HepG2 (cell line): Measurements from ENCODE around the gene NAV3. TPM values are rescaled to one million over a fixed set of nuclear protein-coding genes. Genes with fewer than 3 reads are reported as not detected.

Experiments
- ATAC-seq: fragments of 200-7000 bp; cut with Tn5 transposase; 3 replicates; pipeline ENCODE4 v1.9.1; 2020; ENCODE audit warnings: mild to moderate bottlenecking, moderate library complexity
- BruUV-seq: library from RNA; stranded (reverse); fragments of 400-500 nt; replicated peaks from 2 replicates; lab custom pipeline; 2021; lab: Mats Ljungman, UMichigan
- CTCF ChIA-PET: fragments of 300-600 bp; formaldehyde crosslinking; extraction: SDS; loops from one replicate; lab custom pipeline; 2021; ENCODE audit warnings: low total read pairs, inconsistent platforms, low intra/inter-chr PET ratio; lab: Yijun Ruan, JAX
- POLR2A ChIA-PET: fragments of 350-600 bp; sonication (Branson Sonifier 250); formaldehyde crosslinking; loops from one replicate; lab custom pipeline; 2020; ENCODE audit warnings: antibody characterized with exemption, inconsistent platforms; lab: Yijun Ruan, JAX
- DNase-seq: peaks from one replicate; pipeline ENCODE4 v3.0.0-alpha.2; 2015; ENCODE audit warnings: low spot score
- FAIRE-seq: peaks from 3 replicates; lab custom pipeline; 2011; peaks lifted over from hg19 to GRCh38; lab: Jason Lieb, UNC
- H2AFZ ChIP-seq: one replicate; pipeline ENCODE4 v1.6.1; 2011; ENCODE audit warnings: low read length, inconsistent platforms
- H3K27ac ChIP-seq: fragments of 300-600 bp; 3 replicates; pipeline ENCODE4 v1.8.0; 2011; ENCODE audit warnings: mixed run types, mild to moderate bottlenecking, mixed read lengths, low read length, inconsistent platforms; ENCODE audit not compliant: insufficient read depth; ENCODE audit errors: extremely low read length
- H3K27me3 ChIP-seq, 2 experiments: fragments of 200-600 bp in 1 of 2; 2 replicates in 1 of 2; 3 replicates in 1 of 2; pipeline versions ENCODE4 v1.6.0 to v1.8.0; 2011; ENCODE audit warnings: low read length in 2 of 2, mild to moderate bottlenecking in 2 of 2, moderate library complexity in 2 of 2, inconsistent platforms in 1 of 2; ENCODE audit not compliant: insufficient read depth in 2 of 2, control insufficient read depth in 1 of 2
- H3K36me3 ChIP-seq, 2 experiments: fragments of 200-600 bp in 1 of 2; replicated peaks in 1 of 2; 2 replicates in 1 of 2; 3 replicates in 1 of 2; pipeline versions ENCODE4 v1.5.1 to v1.8.0; 2011; ENCODE audit warnings: low read length in 2 of 2, inconsistent platforms in 1 of 2; ENCODE audit not compliant: insufficient read depth in 2 of 2, control insufficient read depth in 1 of 2
- H3K4me1 ChIP-seq: 2 replicates; pipeline ENCODE4 v1.5.1; 2012; ENCODE audit warnings: low read length, inconsistent platforms; ENCODE audit not compliant: insufficient read depth
- H3K4me2 ChIP-seq: 2 replicates; pipeline ENCODE4 v1.6.0; 2011; ENCODE audit warnings: low read depth, low read length, inconsistent platforms
- H3K4me3 ChIP-seq, 3 experiments: fragments of 200-600 bp in 1 of 3; sonication (generic), shearing (Covaris generic) in 1 of 3; replicated peaks in 1 of 3; 2 replicates each; pipeline ENCODE4 v1.5.1; 2011 to 2016; ENCODE audit warnings: low read length in 3 of 3, inconsistent platforms in 2 of 3, low read depth in 2 of 3, mild to moderate bottlenecking in 2 of 3, control low read depth in 1 of 3, mixed read lengths in 1 of 3; ENCODE audit not compliant: insufficient read depth in 1 of 3
- H3K79me2 ChIP-seq: one replicate; pipeline ENCODE4 v1.6.1; 2011; ENCODE audit warnings: low read length, inconsistent platforms; ENCODE audit not compliant: insufficient read depth
- H3K9ac ChIP-seq: 2 replicates; pipeline ENCODE4 v1.6.0; 2011; ENCODE audit warnings: mild to moderate bottlenecking, low read depth, low read length, inconsistent platforms; ENCODE audit not compliant: insufficient read depth
- H3K9me3 ChIP-seq: 2 replicates; pipeline ENCODE4 v1.5.1; 2012; ENCODE audit warnings: mild to moderate bottlenecking, low read length
- H4K20me1 ChIP-seq: 2 replicates; pipeline ENCODE4 v1.6.0; 2011; ENCODE audit warnings: inconsistent platforms, mild to moderate bottlenecking, low read length, moderate library complexity; ENCODE audit not compliant: insufficient read depth
- AHR ChIP-seq: IDR thresholded peaks from 2 replicates; pipeline ENCODE4 v1.6.1; 2018; ENCODE audit warnings: missing genetic modification reagents, missing compliant biosample characterization
- ATRX ChIP-seq: sonication (generic); formaldehyde crosslinking; IDR thresholded peaks from 2 replicates; pipeline ENCODE4 v1.4.0; 2020; ENCODE audit warnings: missing genetic modification reagents, borderline replicate concordance
- HOXA3 ChIP-seq: sonication (generic); formaldehyde crosslinking; IDR thresholded peaks from 2 replicates; pipeline ENCODE4 v1.5.0; 2020; ENCODE audit warnings: missing genetic modification reagents
- JUNB ChIP-seq: sonication (generic); formaldehyde crosslinking; IDR thresholded peaks from 2 replicates; pipeline ENCODE4 v1.8.0; 2022; ENCODE audit warnings: missing genetic modification reagents, mild to moderate bottlenecking, borderline replicate concordance
- MXD4 ChIP-seq: IDR thresholded peaks from 2 replicates; pipeline ENCODE4 v1.6.1; 2016; ENCODE audit warnings: mild to moderate bottlenecking, missing biosample characterization, missing genetic modification reagents
- NCOR1 ChIP-seq: fragments of 200-600 bp; sonication (generic); IDR thresholded peaks from 2 replicates; pipeline ENCODE4 v1.7.0; 2017; ENCODE audit warnings: antibody characterized with exemption, low read length, borderline replicate concordance
- SMC3 ChIP-seq: IDR thresholded peaks from 2 replicates; pipeline ENCODE4 v1.6.1; 2011; ENCODE audit warnings: low read length, improper control_type of control experiment
- TBX2 ChIP-seq: sonication (generic); formaldehyde crosslinking; IDR thresholded peaks from 2 replicates; pipeline ENCODE4 v1.5.0; 2020; ENCODE audit warnings: missing genetic modification reagents, mild to moderate bottlenecking, borderline replicate concordance
- ZNF24 ChIP-seq: fragments of 450-650 bp; IDR thresholded peaks from 2 replicates; pipeline ENCODE4 v1.6.1; 2017; ENCODE audit warnings: antibody characterized with exemption, mild to moderate bottlenecking
- ZNF329 ChIP-seq: sonication (generic); formaldehyde crosslinking; IDR thresholded peaks from 2 replicates; pipeline ENCODE4 v1.9.0; 2021; ENCODE audit warnings: low read depth, mild to moderate bottlenecking, missing genetic modification reagents
- ZNF558 ChIP-seq: sonication (generic); formaldehyde crosslinking; IDR thresholded peaks from 2 replicates; pipeline ENCODE4 v1.9.0; 2022; ENCODE audit warnings: mild to moderate bottlenecking, missing genetic modification reagents, borderline replicate concordance
- ZNF619 ChIP-seq: sonication (generic); formaldehyde crosslinking; IDR thresholded peaks from 2 replicates; pipeline ENCODE4 v1.4.0; 2020; ENCODE audit warnings: mild to moderate bottlenecking, missing genetic modification reagents
- ZNF83 ChIP-seq: sonication (generic); formaldehyde crosslinking; IDR thresholded peaks from 2 replicates; pipeline ENCODE4 v1.4.0; 2020; ENCODE audit warnings: missing genetic modification reagents, mild to moderate bottlenecking, borderline replicate concordance
- WGBS: methylation state at CpG from one replicate; pipeline ENCODE4 v1.1.6; 2017; ENCODE audit warnings: low lambda C conversion rate; 5-methylcytosine and 5-hydroxymethylcytosine counted together
- in situ Hi-C: cut with HindIII; loops from 2 replicates; pipeline ENCODE4 v1.10.0; 2017; ENCODE audit warnings: low pct_unique_long_range_greater_than_20kb; ENCODE audit not compliant: extremely low pct_ligation_motif_present
- intact Hi-C: fragments of 100-400 bp; cut with micrococcal nuclease; formaldehyde crosslinking; loops from one replicate; pipeline ENCODE4 v1.10.0; 2022; ENCODE audit not compliant: unreplicated experiment
- polyA plus RNA-seq, 8 experiments: library from polyadenylated mRNA; depleted of rRNA in 3 of 8; stranded (reverse) in 7 of 8; unstranded in 1 of 8; fragments of >200 nt; fragmentation: Illumina TruSeq in 4 of 8; extraction: Trizol in 4 of 8; gene quantifications; 2 replicates each; pipeline versions ENCODE4 v1.2.1 to v1.2.3, GENCODE V29; 2011 to 2016; ENCODE audit warnings: low read depth in 4 of 8, missing spikeins in 1 of 8, mixed read lengths in 1 of 8; ENCODE audit not compliant: insufficient read depth in 1 of 8
- total RNA-seq, 5 experiments: library from RNA; depleted of rRNA; stranded (reverse); fragments of >200 nt; fragmentation: Illumina TruSeq; extraction: Trizol; gene quantifications; 2 replicates each; pipeline ENCODE4 v1.2.3, GENCODE V29; 2016; ENCODE audit warnings: low read depth in 1 of 5
- TF ChIP-seq, protein P1 (sequence below): sonication (generic); formaldehyde crosslinking; conservative IDR thresholded peaks from 2 replicates; pipeline ENCODE4 v1.8.1; 2023; ENCODE audit warnings: missing genetic modification reagents
- TF ChIP-seq, protein P2 (sequence below): sonication (generic); formaldehyde crosslinking; IDR thresholded peaks from 2 replicates; pipeline ENCODE4 v1.8.1; 2023; ENCODE audit warnings: mild to moderate bottlenecking, missing genetic modification reagents
- TF ChIP-seq, protein P3 (sequence below): sonication (generic); formaldehyde crosslinking; IDR thresholded peaks from 2 replicates; pipeline ENCODE4 v1.5.1; 2020; ENCODE audit warnings: mild to moderate bottlenecking, missing genetic modification reagents

Gene NAV3
- total and polyA plus RNA-seq, 2 of the 13 experiments (the other 11 are each of a cell fraction or from before 2014, with no cell fraction given), result 0.01 to 0.18 TPM

DNA sequence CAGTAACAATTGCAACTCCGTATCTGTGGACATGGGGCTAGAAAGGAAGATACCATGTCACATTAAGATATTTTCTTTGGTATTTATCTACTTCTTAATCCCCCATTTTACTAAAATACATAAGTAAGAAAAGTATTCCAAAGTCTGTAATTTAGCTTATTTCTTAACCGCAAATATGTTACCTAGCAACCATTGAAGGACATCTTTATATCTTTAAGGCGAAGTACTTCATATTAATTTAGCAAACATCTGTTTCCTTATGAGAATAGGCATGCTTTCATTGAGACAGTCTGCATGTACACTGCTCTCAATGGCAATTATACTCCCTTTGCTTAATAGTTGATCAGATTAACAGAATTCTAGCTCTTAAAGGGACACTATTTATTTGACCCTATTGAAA is 88.8 kb downstream of the NAV3 start:
- DNase-seq (no peak), FAIRE-seq (no peak), ATAC-seq (no peak)
- no peaks in the 10 kb centered on the region for H4K20me1 ChIP-seq
- no peaks in the 10 kb centered on the region for H3K9me3 ChIP-seq
- in situ Hi-C loops, result no loop called here
- 16% methylated on average over 3 of the region's 3 CpGs for WGBS
- TF ChIP-seq, protein P1, sequence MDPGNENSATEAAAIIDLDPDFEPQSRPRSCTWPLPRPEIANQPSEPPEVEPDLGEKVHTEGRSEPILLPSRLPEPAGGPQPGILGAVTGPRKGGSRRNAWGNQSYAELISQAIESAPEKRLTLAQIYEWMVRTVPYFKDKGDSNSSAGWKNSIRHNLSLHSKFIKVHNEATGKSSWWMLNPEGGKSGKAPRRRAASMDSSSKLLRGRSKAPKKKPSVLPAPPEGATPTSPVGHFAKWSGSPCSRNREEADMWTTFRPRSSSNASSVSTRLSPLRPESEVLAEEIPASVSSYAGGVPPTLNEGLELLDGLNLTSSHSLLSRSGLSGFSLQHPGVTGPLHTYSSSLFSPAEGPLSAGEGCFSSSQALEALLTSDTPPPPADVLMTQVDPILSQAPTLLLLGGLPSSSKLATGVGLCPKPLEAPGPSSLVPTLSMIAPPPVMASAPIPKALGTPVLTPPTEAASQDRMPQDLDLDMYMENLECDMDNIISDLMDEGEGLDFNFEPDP (CRISPR knock-in tag), result no peak
- TF ChIP-seq TBX2 (no peak), ZNF329 (CRISPR knock-in tag) (no peak), JUNB (CRISPR knock-in tag) (no peak), ZNF83 (CRISPR knock-in tag) (no peak), AHR (CRISPR knock-in tag) (no peak), ZNF24 (no peak)
- no peaks in the 10 kb centered on the region for H3K27me3 ChIP-seq
- H3K4me2 ChIP-seq, result no peak overlapping the region
- H2AFZ ChIP-seq, result no peak overlapping the region
- H3K27ac ChIP-seq, result no peak overlapping the region
- H3K79me2 ChIP-seq, result no peaks in the 10 kb centered on the region
- ChIA-PET POLR2A (no interaction called here), CTCF (no interaction called here)
- no peak overlapping the region for H3K9ac ChIP-seq
- no peak overlapping the region for H3K4me3 ChIP-seq
- H3K4me1 ChIP-seq, result no peaks in the 10 kb centered on the region
- H3K36me3 ChIP-seq, result no peaks in the 10 kb centered on the region
- intact Hi-C loops, result no loop called here
- no TSS peak for BruUV-seq

DNA sequence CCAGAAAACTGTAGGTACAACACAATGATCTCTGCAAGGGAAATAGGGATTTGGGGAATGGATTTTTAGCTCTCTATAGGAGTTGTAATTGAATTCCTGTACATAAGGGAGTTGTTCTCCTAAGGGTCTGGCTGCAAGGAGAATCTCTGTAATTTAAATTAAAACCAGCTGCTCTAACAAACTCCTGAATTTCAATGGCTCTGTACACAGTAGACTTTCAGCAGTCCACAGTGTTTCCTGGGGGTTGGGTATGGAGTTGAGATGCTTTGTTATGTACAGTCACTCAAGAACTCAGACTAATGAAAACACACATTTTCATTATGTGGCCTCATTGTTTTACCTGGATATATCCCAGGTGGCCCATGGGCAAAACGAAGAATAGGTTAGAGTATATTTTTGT is 93.2 kb downstream of the NAV3 start:
- no peaks in the 10 kb centered on the region for H3K9me3 ChIP-seq
- DNase-seq (no peak), ATAC-seq (no peak), FAIRE-seq (no peak)
- H3K36me3 ChIP-seq, result no peaks in the 10 kb centered on the region
- H3K4me2 ChIP-seq, result no peak overlapping the region
- no peak overlapping the region for H3K4me3 ChIP-seq
- H3K27me3 ChIP-seq, result no peaks in the 10 kb centered on the region
- BruUV-seq, result no TSS peak
- no peaks in the 10 kb centered on the region for H3K79me2 ChIP-seq
- intact Hi-C loops, result loop anchor here (10.0 kb wide), 1 partner anchor 309 kb away; no protein-coding TSS in a partner anchor
- WGBS, result 5% methylated on average over 1 of the region's 1 CpG
- POLR2A ChIA-PET, result no interaction called here
- H3K27ac ChIP-seq, result no peak overlapping the region
- in situ Hi-C loops, result no loop called here
- H3K4me1 ChIP-seq, result no peaks in the 10 kb centered on the region
- H3K9ac ChIP-seq, result no peak overlapping the region
- no peak overlapping the region for H2AFZ ChIP-seq
- no peaks in the 10 kb centered on the region for H4K20me1 ChIP-seq
- CTCF ChIA-PET, result no interaction called here
- TF ChIP-seq ZNF619 (no peak), MXD4 (CRISPR knock-in tag) (no peak), NCOR1 (no peak), SMC3 (no peak), ZNF558 (CRISPR knock-in tag) (no peak), HOXA3 (CRISPR knock-in tag) (no peak), ATRX (CRISPR knock-in tag) (no peak)
- TF ChIP-seq, protein P2, sequence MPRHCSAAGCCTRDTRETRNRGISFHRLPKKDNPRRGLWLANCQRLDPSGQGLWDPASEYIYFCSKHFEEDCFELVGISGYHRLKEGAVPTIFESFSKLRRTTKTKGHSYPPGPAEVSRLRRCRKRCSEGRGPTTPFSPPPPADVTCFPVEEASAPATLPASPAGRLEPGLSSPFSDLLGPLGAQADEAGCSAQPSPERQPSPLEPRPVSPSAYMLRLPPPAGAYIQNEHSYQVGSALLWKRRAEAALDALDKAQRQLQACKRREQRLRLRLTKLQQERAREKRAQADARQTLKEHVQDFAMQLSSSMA (CRISPR knock-in tag), result no peak
- TF ChIP-seq, protein P3, sequence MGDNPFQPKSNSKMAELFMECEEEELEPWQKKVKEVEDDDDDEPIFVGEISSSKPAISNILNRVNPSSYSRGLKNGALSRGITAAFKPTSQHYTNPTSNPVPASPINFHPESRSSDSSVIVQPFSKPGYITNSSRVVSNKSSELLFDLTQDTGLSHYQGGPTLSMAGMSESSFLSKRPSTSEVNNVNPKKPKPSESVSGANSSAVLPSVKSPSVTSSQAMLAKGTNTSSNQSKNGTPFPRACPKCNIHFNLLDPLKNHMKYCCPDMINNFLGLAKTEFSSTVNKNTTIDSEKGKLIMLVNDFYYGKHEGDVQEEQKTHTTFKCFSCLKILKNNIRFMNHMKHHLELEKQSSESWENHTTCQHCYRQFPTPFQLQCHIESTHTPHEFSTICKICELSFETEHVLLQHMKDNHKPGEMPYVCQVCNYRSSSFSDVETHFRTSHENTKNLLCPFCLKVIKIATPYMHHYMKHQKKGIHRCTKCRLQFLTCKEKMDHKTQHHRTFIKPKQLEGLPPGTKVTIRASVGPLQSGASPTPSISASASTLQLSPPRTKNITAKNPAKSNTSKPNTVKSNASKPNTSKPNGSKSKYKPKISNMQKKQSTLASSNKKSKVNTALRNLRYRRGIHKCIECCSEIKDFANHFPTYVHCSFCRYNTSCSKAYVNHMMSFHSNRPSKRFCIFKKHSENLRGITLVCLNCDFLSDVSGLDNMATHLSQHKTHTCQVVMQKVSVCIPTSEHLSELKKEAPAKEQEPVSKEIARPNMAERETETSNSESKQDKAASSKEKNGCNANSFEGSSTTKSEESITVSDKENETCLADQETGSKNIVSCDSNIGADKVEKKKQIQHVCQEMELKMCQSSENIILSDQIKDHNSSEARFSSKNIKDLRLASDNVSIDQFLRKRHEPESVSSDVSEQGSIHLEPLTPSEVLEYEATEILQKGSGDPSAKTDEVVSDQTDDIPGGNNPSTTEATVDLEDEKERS (CRISPR knock-in tag), result no peak
